Neural progenitor cell (in vitro differentiated cells): Measurements from ENCODE around the gene NOTCH3.

ENCODE experiments used
- EZH2 ChIP-seq: fragments of 200-600 bp; sonication (generic); IDR thresholded peaks from 2 replicates; pipeline ENCODE4 v1.6.1; 2017; ENCODE audit warnings: antibody characterized with exemption, mild to moderate bottlenecking, moderate library complexity
- EZH2phosphoT487 ChIP-seq: fragments of 200-600 bp; sonication (generic); IDR thresholded peaks from 2 replicates; pipeline ENCODE4 v1.6.1; 2017; ENCODE audit warnings: antibody characterized with exemption
- TF ChIP-seq, protein P1 (sequence below): fragments of 200-600 bp; sonication (generic); IDR thresholded peaks from 2 replicates; pipeline ENCODE4 v1.5.1; 2017; ENCODE audit warnings: antibody characterized with exemption, mild to moderate bottlenecking

- TF ChIP-seq, protein P1, sequence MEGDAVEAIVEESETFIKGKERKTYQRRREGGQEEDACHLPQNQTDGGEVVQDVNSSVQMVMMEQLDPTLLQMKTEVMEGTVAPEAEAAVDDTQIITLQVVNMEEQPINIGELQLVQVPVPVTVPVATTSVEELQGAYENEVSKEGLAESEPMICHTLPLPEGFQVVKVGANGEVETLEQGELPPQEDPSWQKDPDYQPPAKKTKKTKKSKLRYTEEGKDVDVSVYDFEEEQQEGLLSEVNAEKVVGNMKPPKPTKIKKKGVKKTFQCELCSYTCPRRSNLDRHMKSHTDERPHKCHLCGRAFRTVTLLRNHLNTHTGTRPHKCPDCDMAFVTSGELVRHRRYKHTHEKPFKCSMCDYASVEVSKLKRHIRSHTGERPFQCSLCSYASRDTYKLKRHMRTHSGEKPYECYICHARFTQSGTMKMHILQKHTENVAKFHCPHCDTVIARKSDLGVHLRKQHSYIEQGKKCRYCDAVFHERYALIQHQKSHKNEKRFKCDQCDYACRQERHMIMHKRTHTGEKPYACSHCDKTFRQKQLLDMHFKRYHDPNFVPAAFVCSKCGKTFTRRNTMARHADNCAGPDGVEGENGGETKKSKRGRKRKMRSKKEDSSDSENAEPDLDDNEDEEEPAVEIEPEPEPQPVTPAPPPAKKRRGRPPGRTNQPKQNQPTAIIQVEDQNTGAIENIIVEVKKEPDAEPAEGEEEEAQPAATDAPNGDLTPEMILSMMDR, result no peak
- TF ChIP-seq EZH2 (no peak), EZH2phosphoT487 (no peak)
Observed at GRCh38 chr19:15137777-15138176, 63.0 kb downstream of the NOTCH3 start.
